A549 treated with CORT108297 at 1 μM for 4 hours (cell line): Measurements from ENCODE around the gene GSE1. TPM values are rescaled to one million over a fixed set of nuclear protein-coding genes. Genes with fewer than 3 reads are reported as not detected.

Experiments
- total RNA-seq: library from RNA; stranded (reverse); fragments of 200-300 nt; extraction: Qiagen RNA extraction; gene quantifications from 5 replicates; pipeline ENCODE4 v1.2.3, GENCODE V29; 2022

Gene GSE1
- 18.1 to 24.0 TPM (median 22.4 TPM) in 5 replicates for total RNA-seq

GRCh38 chr16:85612801-85613603, at the start of gene GSE1:
Gene GSE1 (plus strand): TSS chr16:85613322. CDS start chr16:85613392, 70 bp downstream.

GRCh38 chr16:85688586-85689284, 75.6 kb downstream of the GSE1 start, which contains the start of gene GINS2:
Gene GINS2 (minus strand): TSS chr16:85688954. CDS start chr16:85688898, 56 bp downstream.

Other genes starting within 250 kb of the GSE1 start
- 29.5 to 33.4 TPM (median 29.9 TPM) in 5 replicates for gene GINS2, start 75.6 kb downstream of the GSE1 start, total RNA-seq
- gene C16orf74, start 137.8 kb downstream of the GSE1 start, total RNA-seq = 9.4 to 18.3 TPM (median 14.6 TPM) in 5 replicates
- 52.0 to 75.0 TPM (median 71.2 TPM) in 5 replicates for gene EMC8, start 186.2 kb downstream of the GSE1 start, total RNA-seq
- 776 to 826 TPM (median 799 TPM) in 5 replicates for gene COX4I1, start 186.4 kb downstream of the GSE1 start, total RNA-seq